ENCODE measurements around the gene IRAK2.

- no peak for TF ChIP-seq CTCF (IDR thresholded peaks at IDR 0.05; ENCODE audit: poor library complexity)
- no peak for TF ChIP-seq EZH2 (IDR thresholded peaks at IDR 0.05; ENCODE audit: borderline replicate concordance)
- TF ChIP-seq EZH2phosphoT487 (IDR thresholded peaks at IDR 0.05; ENCODE audit: low read depth, severe bottlenecking, unreplicated experiment), result no peak
Observed at GRCh38 chr3:10116138-10116460, 48.6 kb upstream of the IRAK2 start.
